ENCODE measurements around the gene IL17C.

IL17C gene

DNA sequence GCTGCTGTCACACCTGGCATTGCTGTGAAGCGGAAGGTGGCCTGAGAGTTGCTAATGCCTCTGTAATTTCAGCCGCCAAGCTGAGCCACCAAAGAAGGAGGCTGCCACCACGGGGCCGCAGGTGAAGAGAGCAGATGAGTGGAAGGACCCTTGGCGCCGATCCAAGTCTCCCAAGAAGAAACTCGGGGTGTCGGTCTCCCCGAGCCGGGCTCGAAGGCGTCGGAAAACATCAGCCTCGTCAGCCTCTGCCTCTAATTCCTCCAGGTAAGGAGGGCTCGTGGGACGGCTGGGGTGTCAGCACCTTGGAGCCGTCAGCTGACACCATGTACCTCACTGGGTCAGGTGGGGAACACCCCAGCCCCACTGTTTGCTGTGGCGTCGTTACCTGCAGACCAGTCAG is 16.2 kb upstream of the IL17C start:
- TF ChIP-seq, protein P1, sequence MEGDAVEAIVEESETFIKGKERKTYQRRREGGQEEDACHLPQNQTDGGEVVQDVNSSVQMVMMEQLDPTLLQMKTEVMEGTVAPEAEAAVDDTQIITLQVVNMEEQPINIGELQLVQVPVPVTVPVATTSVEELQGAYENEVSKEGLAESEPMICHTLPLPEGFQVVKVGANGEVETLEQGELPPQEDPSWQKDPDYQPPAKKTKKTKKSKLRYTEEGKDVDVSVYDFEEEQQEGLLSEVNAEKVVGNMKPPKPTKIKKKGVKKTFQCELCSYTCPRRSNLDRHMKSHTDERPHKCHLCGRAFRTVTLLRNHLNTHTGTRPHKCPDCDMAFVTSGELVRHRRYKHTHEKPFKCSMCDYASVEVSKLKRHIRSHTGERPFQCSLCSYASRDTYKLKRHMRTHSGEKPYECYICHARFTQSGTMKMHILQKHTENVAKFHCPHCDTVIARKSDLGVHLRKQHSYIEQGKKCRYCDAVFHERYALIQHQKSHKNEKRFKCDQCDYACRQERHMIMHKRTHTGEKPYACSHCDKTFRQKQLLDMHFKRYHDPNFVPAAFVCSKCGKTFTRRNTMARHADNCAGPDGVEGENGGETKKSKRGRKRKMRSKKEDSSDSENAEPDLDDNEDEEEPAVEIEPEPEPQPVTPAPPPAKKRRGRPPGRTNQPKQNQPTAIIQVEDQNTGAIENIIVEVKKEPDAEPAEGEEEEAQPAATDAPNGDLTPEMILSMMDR (IDR thresholded peaks at IDR 0.05; ENCODE audit: borderline replicate concordance, insufficient read depth, low read depth, low read length) = no peak
- H3K4me3 ChIP-seq (ENCODE audit: low read depth, low read length) = no peak overlapping the region

DNA sequence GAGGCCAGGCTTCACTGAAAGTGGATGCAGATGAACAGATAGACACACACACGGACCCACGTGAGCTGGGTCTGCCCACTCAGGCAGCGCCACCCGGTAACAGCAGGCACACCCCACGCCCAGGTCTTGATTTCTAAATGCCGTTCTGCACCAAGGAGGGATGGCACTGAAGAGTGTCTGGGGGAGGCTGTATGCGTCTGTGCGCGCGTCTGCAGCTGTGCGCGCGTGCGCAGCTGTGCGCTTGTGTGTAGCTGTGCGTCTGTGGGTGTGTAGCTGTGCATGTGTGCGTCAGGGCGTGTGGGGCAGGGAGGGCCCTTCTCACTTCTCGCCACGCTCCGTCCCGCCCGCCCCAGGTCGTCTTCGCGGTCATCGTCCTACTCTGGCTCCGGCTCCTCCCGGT is 15.5 kb upstream of the IL17C start:
- TF ChIP-seq, protein P1 (IDR thresholded peaks at IDR 0.05; ENCODE audit: borderline replicate concordance, insufficient read depth, low read depth, low read length) = no peak
- no peak overlapping the region for H3K4me3 ChIP-seq (ENCODE audit: low read depth, low read length)

DNA sequence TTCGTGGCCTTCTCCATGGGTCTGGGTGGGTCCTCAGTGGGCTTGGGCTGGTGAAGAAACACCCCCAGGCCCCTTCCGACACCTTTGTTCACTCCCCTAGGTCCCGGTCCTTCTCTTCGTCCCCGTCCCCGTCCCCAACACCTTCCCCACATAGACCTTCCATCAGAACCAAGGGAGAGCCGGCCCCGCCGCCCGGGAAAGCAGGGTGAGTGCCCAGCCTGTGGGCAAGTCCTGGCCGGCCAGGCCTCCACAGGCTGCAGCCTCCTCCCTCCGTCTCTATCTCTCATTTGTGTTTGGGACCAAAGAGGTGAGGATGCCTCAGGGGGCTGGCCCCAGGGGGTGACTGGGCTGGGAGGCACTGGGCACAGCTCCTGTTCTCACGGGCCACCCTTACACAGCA is 14.5 kb upstream of the IL17C start:
- no peak overlapping the region for H3K4me3 ChIP-seq (ENCODE audit: low read depth, low read length)
- TF ChIP-seq, protein P1 (IDR thresholded peaks at IDR 0.05; ENCODE audit: borderline replicate concordance, insufficient read depth, low read depth, low read length) = no peak

DNA sequence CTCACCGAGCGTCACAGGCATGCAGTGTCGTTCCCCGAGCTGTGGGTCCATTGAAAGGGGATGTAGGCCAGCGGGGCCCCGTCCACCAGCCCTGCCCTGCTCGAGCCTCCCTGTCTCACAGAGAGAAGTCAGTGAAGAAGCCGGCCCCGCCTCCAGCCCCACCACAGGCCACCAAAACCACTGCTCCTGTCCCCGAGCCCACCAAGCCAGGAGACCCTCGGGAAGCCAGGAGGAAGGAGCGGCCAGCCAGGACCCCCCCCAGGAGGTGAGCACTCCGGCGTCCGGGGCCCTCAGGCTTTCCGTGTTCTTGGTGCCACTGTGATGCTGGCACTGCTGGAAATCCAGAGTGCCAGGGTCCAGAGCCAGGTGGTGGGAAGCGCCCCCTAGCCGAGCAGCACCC is 13.9 kb upstream of the IL17C start:
- TF ChIP-seq, protein P1 (IDR thresholded peaks at IDR 0.05; ENCODE audit: borderline replicate concordance, insufficient read depth, low read depth, low read length) = no peak

DNA sequence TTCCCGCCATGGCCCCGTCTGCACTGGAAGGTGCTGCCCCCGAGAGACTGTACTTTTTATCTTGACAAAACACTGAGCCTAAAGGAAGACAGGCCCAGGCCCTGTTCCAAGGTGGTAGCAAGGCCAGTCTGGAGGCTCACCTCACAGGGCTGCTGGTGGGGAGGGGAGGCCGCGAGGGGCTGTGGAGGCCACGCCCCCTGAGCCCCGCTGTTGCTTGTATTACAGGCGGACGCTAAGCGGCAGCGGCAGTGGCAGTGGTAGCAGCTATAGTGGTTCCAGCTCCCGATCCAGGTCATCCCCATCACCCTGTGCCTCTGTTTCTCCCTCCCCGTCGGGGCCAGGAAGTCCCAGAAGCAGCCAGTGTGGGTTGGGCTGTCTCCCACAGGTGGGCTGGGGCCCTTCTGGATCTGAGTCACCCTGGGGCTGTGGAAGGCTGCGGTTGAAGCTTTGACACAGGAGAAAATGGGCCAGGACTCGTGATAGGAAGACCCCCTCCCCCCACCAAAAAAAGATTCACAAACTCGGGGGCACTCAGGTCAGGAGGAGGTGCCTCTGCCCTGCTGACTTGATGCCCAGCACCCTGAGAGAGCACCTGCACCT is 13.3 kb upstream of the IL17C start:
- TF ChIP-seq, protein P1 (IDR thresholded peaks at IDR 0.05; ENCODE audit: borderline replicate concordance, insufficient read depth, low read depth, low read length) = no peak
- no peak overlapping the region for H3K4me3 ChIP-seq (ENCODE audit: low read depth, low read length)

More for the DNA sequence above, 13.9 kb upstream of the IL17C start:
- H3K4me3 ChIP-seq (ENCODE audit: low read depth, low read length) = no peak overlapping the region

DNA sequence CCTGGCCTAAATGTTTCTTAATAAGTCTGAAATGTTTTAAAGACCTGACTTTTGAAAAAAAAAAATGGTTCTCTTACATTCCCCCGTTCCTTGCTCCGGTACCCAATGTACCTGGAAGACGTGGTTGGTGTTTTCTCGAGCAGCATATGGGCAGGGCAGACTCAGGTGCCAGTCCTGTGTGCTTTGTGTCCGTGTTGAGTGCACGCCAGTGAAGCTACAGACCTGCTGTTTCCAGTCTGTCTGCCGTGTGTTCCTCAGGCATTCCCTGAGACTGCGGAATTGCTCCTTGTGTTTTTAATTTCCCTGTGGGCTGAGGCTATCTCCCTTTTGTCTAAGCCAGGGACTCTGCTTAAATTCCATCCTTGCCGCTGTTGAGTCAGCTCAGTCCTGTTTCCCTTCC is 11.7 kb upstream of the IL17C start:
- H3K4me3 ChIP-seq (ENCODE audit: low read depth, low read length) = no peak overlapping the region
- TF ChIP-seq, protein P1 (IDR thresholded peaks at IDR 0.05; ENCODE audit: borderline replicate concordance, insufficient read depth, low read depth, low read length) = no peak

DNA sequence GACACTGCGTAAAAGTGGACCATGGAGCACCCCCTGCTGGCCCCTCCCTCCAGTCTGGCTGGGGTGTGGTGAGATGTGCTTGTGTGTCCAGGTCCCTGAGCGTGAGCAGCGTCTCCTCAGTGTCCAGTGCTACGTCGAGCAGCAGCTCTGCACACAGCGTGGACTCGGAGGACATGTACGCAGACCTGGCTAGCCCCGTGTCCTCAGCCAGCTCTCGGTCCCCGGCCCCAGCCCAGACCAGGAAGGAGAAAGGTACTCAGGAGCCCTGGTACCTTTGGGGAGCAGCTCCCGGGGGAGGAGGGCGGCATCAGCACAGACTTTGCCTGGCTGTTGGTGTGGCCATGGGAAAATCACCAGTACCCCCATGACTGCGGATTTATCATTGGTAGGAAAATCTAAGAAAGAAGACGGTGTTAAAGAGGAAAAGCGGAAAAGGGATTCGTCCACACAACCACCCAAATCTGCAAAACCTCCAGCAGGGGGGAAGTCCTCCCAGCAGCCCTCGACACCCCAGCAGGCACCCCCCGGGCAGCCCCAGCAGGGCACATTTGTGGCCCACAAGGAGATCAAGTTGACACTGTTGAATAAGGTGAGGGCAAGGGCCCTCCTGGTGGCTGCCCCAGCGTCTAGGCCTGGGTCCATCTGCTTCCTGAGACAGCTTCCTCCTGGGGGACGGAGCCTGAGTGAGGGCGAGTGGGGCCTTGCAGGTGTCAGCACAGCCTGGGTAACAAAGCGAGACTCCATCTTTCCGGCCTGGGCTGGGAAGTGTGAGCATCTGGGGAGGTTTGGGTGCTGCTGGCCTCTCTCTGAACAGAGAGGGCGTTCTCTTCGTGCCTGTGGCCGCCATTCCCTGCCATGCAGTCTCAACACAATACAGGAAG is 10.6 kb upstream of the IL17C start:
- TF ChIP-seq, protein P1 (IDR thresholded peaks at IDR 0.05; ENCODE audit: borderline replicate concordance, insufficient read depth, low read depth, low read length) = no peak
- H3K4me3 ChIP-seq (ENCODE audit: low read depth, low read length) = no peak overlapping the region

Data from GM12875 (cell line).